RWPE2 (cell line): ENCODE data around the gene ROCK2.
"Not testable (repeated sequence)": the region's sequence is repeated elsewhere in the genome, so short reads cannot be mapped to it uniquely, and the experiment has no call there.

Experiments
- ATAC-seq: fragments of 200-7000 bp; cut with Tn5 transposase; 3 replicates; pipeline ENCODE4 v1.9.1; 2021; ENCODE audit warnings: low read depth
- DNase-seq: peaks from one replicate; pipeline ENCODE4 v3.0.0-alpha.2; 2020; ENCODE audit warnings: low spot score
- H3K27ac ChIP-seq: fragments of 450-650 bp; 2 replicates; pipeline ENCODE4 v1.5.1; 2017; ENCODE audit warnings: mild to moderate bottlenecking; ENCODE audit not compliant: poor library complexity, severe bottlenecking
- H3K27me3 ChIP-seq: fragments of 250-450 bp; sonication (Bioruptor Pico); 2 replicates; pipeline ENCODE4 v1.5.1; 2021; ENCODE audit warnings: mild to moderate bottlenecking, moderate library complexity; ENCODE audit not compliant: insufficient read depth, poor library complexity, severe bottlenecking
- H3K36me3 ChIP-seq: fragments of 250-450 bp; sonication (Bioruptor Pico); 2 replicates; pipeline ENCODE4 v1.5.1; 2020; ENCODE audit warnings: low read depth, mild to moderate bottlenecking, moderate library complexity
- H3K4me1 ChIP-seq: fragments of 250-450 bp; sonication (Bioruptor Pico); 2 replicates; pipeline ENCODE4 v1.5.1; 2021; ENCODE audit warnings: mild to moderate bottlenecking, moderate library complexity; ENCODE audit not compliant: insufficient read depth, poor library complexity, severe bottlenecking
- H3K4me3 ChIP-seq: fragments of 250-450 bp; sonication (Bioruptor Pico); 2 replicates; pipeline ENCODE4 v1.5.1; 2021; ENCODE audit warnings: mild to moderate bottlenecking, moderate library complexity; ENCODE audit not compliant: severe bottlenecking
- H3K9me3 ChIP-seq: fragments of 250-450 bp; sonication (Bioruptor Pico); 2 replicates; pipeline ENCODE4 v1.5.1; 2021; ENCODE audit warnings: mild to moderate bottlenecking, moderate library complexity; ENCODE audit not compliant: severe bottlenecking
- CTCF ChIP-seq: fragments of 450-650 bp; IDR thresholded peaks from one replicate; pipeline ENCODE4 v1.5.1; 2017; ENCODE audit warnings: mild to moderate bottlenecking, moderate library complexity; ENCODE audit not compliant: poor library complexity, severe bottlenecking

ROCK2 gene

GRCh38 chr2:11174222-11174621 lies 170.2 kb downstream of the ROCK2 start:
- Histone ChIP-seq H3K36me3 (peaks cover under 1% of the 10 kb centered on the region; the same call in 1 of the 2 replicates), H3K9me3 (no peaks in the 10 kb centered on the region), H3K27ac (no peak overlapping the region), H3K4me1 (no peaks in the 10 kb centered on the region), H3K4me3 (no peak overlapping the region), H3K27me3 (no peaks in the 10 kb centered on the region)
- DNase-seq (no peak), ATAC-seq (no peak)
- no peak for TF ChIP-seq CTCF

DNA sequence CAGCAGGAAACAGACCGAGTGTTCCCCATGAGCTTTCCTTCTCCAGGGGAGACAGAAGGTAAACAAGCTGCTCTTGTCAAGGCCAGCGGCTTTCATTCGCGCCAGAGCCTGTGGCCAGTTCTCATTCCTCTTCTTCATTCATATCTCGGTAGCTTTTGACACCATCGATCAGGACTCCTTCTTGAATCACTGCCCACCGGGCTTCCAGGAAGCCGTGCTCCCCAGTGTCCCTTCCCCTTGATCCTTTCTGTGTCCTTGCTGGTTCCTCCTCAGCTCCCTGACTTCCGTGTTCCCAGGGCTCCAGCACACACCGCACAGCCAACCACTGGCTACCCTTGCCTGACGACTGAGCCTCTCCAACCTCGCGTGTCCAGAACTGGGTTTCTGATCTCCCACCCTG lies 175.1 kb downstream of the ROCK2 start:
- no peak for DNase-seq
- no peak for ATAC-seq
- H3K27ac ChIP-seq: no peak overlapping the region

GRCh38 chr2:11168488-11168887 lies 175.9 kb downstream of the ROCK2 start:
- no peak for DNase-seq
- Histone ChIP-seq H3K27me3 (no peaks in the 10 kb centered on the region), H3K36me3 (no peaks in the 10 kb centered on the region), H3K9me3 (no peaks in the 10 kb centered on the region), H3K4me3 (no peak overlapping the region), H3K27ac (no peak overlapping the region), H3K4me1 (no peaks in the 10 kb centered on the region)
- TF ChIP-seq CTCF: no peak
- no peak for ATAC-seq

More for the DNA sequence above, 175.1 kb downstream of the ROCK2 start:
- Histone ChIP-seq H3K36me3 (no peaks in the 10 kb centered on the region), H3K4me3 (no peak overlapping the region), H3K4me1 (no peaks in the 10 kb centered on the region), H3K9me3 (no peaks in the 10 kb centered on the region), H3K27me3 (no peaks in the 10 kb centered on the region)
- no peak for TF ChIP-seq CTCF

DNA sequence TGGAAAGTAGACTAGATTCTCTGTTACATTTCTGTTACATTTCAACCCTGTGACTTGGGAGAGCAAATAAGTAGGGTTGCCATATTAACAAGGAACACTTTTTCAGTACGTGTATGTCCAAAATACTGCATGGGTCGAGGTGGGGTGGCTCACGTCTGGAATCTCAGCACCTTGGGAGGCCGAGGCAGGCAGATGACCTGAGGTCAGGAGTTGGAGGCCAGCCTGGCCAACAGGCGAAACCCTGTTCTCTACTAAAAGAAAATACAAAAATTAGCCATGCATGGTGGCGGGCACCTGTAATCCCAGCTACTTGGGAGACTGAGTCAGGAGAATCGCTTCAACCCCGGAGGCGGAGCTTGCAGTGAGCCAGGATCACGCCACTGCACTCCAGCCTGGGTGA lies 178.0 kb downstream of the ROCK2 start:
- ATAC-seq: no peak
- H3K36me3 ChIP-seq: no peaks in the 10 kb centered on the region
- no peak overlapping the region for H3K27ac ChIP-seq
- H3K4me1 ChIP-seq: no peaks in the 10 kb centered on the region
- H3K4me3 ChIP-seq: no peak overlapping the region
- no peak for TF ChIP-seq CTCF
- H3K9me3 ChIP-seq: no peaks in the 10 kb centered on the region
- no peaks in the 10 kb centered on the region for H3K27me3 ChIP-seq
- DNase-seq: no peak

DNA sequence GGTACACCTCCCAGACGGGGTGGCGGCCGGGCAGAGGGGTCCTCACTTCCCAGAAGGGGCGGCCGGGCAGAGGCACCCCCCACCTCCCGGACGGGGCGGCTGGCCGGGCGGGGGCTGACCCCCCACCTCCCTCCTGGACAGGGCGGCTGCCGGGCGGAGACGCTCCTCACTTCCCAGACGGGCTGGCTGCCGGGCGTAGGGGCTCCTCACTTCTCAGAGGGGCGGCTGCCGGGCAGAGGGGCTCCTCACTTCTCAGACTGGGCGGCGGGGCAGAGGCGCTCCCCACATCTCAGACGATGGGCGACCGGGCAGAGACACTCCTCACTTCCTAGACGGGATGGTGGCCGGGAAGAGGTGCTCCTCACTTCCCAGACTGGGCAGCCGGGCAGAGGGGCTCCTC lies 179.4 kb downstream of the ROCK2 start:
- not testable (repeated sequence) for H3K27ac ChIP-seq, DNase-seq, H3K9me3 ChIP-seq, H3K4me1 ChIP-seq, ATAC-seq, H3K27me3 ChIP-seq, H3K4me3 ChIP-seq, H3K36me3 ChIP-seq
